GM18868 (cell line): ENCODE results near the gene ZG16B.

Source experiments
- ATAC-seq: cut with Tn5 transposase; IDR thresholded peaks from one replicate; pipeline ENCODE4 v1.9.1; 2021; ENCODE audit warnings: mild to moderate bottlenecking, moderate library complexity; ENCODE audit not compliant: unreplicated experiment

ZG16B gene

GRCh38 chr16:2841606-2842339 lies 11.7 kb downstream of the ZG16B start:
- ATAC-seq = no peak

GRCh38 chr16:2842340-2843000 lies 12.4 kb downstream of the ZG16B start:
- no peak for ATAC-seq

- no peak for ATAC-seq
These were observed 13.4 kb downstream of the ZG16B start for GRCh38 chr16:2843526-2843925.

- no peak for ATAC-seq
These were observed 15.0 kb downstream of the ZG16B start for GRCh38 chr16:2845116-2845515.

GRCh38 chr16:2846511-2847310 lies 16.6 kb downstream of the ZG16B start:
- ATAC-seq = no peak

GRCh38 chr16:2848933-2849725 lies 19.0 kb downstream of the ZG16B start:
- no peak for ATAC-seq

- no peak for ATAC-seq
These were observed 22.1 kb downstream of the ZG16B start for GRCh38 chr16:2852003-2852730.

GRCh38 chr16:2852731-2853507 lies 22.8 kb downstream of the ZG16B start:
- no peak for ATAC-seq

GRCh38 chr16:2853531-2854073 lies 23.5 kb downstream of the ZG16B start:
- ATAC-seq = no peak

GRCh38 chr16:2854700-2855309 lies 24.7 kb downstream of the ZG16B start:
- no peak for ATAC-seq

GRCh38 chr16:2855536-2855935 lies 25.4 kb downstream of the ZG16B start:
- ATAC-seq = no peak

- ATAC-seq = no peak
These were observed 26.1 kb downstream of the ZG16B start for GRCh38 chr16:2856061-2856670.

GRCh38 chr16:2856686-2857450 lies 26.8 kb downstream of the ZG16B start:
- no peak for ATAC-seq

- no peak for ATAC-seq
These were observed 27.5 kb downstream of the ZG16B start, which contains the start of gene PRSS22 for GRCh38 chr16:2857451-2858244. PRSS22 (minus strand) TSS chr16:2858170; CDS start chr16:2858104, 66 bp downstream.

- no peak for ATAC-seq
These were observed 28.3 kb downstream of the ZG16B start for GRCh38 chr16:2858245-2859025.

GRCh38 chr16:2859686-2860265 lies 29.7 kb downstream of the ZG16B start:
- no peak for ATAC-seq
